Measurements from ENCODE around the gene NPTX1. TPM values are rescaled to one million over a fixed set of nuclear protein-coding genes. Genes with fewer than 3 reads are reported as not detected.

Gene NPTX1
- total and polyA plus RNA-seq, 9 of the 15 experiments (the other 6 are each of a cell fraction or from before 2014, with no cell fraction given) = 0.04 TPM; not detected in 8

DNA sequence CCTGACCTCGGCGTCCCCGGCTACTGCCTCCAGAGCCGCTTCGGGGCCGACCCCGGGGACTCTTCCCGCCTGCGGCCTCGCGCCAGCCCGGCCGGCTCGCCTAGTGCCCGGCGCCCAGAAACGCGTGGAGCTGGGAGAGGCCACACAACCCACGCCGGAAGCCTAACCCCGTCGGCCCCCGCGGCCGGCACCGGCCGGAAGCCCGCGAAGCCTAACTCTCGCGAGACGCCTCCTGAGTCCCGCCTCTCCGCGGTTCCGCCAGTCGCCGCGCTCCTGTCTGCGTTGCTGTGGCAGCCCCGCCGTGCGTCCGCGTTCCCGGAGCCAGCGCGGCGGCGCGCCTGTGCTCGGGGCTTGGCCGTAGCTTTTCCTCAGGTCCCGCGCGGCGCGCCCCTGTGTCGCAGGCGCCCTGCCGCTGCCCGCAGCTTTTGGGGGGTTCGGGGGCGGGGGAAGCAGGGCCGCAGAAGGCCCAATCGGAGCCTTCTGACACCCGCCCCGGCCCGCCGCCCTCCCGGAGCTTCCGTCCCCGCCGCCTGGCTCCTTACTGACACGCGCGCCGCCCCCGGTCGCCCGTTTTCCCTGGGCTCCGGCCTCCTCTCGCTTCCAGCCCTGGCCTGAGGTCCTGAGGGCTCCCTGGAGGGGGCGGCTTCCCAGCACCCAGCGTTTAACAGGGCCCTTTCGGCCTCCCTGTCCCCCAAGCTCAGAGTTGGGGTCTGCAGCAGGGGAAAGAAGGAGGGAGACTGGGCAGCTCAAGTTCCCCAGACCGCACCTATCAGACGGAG, 21.7 kb downstream of the NPTX1 start (continued):
- TF ChIP-seq FOSL1 (tag; conservative IDR thresholded peaks at IDR 0.05) (no peak), ERF (CRISPR knock-in tag; IDR thresholded peaks at IDR 0.05) (0 out of 2 replicates have a peak, but pooled peaks have one; percentile 79), RAD51 (IDR thresholded peaks at IDR 0.05; ENCODE audit: borderline replicate concordance, low read depth) (no peak; the same call in 1 of the 2 replicates), MEF2D (tag; conservative IDR thresholded peaks at IDR 0.05; ENCODE audit: low read depth) (no peak), ZNF717 (CRISPR knock-in tag; IDR thresholded peaks at IDR 0.05) (no peak), POLR2H (tag; IDR thresholded peaks at IDR 0.05; ENCODE audit: low read depth) (peak; percentile 83), ZNF583 (CRISPR knock-in tag; IDR thresholded peaks at IDR 0.05) (no peak), NELFE (IDR thresholded peaks at IDR 0.05; ENCODE audit: insufficient read depth, insufficient read length) (no peak), ZNF584 (CRISPR knock-in tag; IDR thresholded peaks at IDR 0.05; ENCODE audit: low read depth) (no peak; the same call in 1 of the 2 replicates), ZNF668 (CRISPR knock-in tag; IDR thresholded peaks at IDR 0.05) (no peak), KDM4B (IDR thresholded peaks at IDR 0.05; ENCODE audit: borderline replicate concordance in 2 of 2, low read depth in 1 of 2) (no peak), ZC3H4 (CRISPR knock-in tag; IDR thresholded peaks at IDR 0.05; ENCODE audit: borderline replicate concordance) (no peak), CEBPG (CRISPR knock-in tag; IDR thresholded peaks at IDR 0.05) (0 out of 2 replicates have a peak, but pooled peaks have one; percentile 38), CEBPG (tag; conservative IDR thresholded peaks at IDR 0.05 in 1 of 2, IDR thresholded peaks at IDR 0.05 in 1 of 2) (no peak), ZFPM2 (CRISPR knock-in tag; IDR thresholded peaks at IDR 0.05) (no peak), TBL1XR1 (IDR thresholded peaks at IDR 0.05; ENCODE audit: low read length in 2 of 2) (no peak), BRF1 (IDR thresholded peaks at IDR 0.05; ENCODE audit: borderline replicate concordance, extremely low read depth, insufficient read length) (no peak)
- TF ChIP-seq, protein P1, sequence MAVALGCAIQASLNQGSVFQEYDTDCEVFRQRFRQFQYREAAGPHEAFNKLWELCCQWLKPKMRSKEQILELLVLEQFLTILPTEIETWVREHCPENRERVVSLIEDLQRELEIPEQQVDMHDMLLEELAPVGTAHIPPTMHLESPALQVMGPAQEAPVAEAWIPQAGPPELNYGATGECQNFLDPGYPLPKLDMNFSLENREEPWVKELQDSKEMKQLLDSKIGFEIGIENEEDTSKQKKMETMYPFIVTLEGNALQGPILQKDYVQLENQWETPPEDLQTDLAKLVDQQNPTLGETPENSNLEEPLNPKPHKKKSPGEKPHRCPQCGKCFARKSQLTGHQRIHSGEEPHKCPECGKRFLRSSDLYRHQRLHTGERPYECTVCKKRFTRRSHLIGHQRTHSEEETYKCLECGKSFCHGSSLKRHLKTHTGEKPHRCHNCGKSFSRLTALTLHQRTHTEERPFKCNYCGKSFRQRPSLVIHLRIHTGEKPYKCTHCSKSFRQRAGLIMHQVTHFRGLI (CRISPR knock-in tag; IDR thresholded peaks at IDR 0.05) = no peak
- TF ChIP-seq, protein P2, sequence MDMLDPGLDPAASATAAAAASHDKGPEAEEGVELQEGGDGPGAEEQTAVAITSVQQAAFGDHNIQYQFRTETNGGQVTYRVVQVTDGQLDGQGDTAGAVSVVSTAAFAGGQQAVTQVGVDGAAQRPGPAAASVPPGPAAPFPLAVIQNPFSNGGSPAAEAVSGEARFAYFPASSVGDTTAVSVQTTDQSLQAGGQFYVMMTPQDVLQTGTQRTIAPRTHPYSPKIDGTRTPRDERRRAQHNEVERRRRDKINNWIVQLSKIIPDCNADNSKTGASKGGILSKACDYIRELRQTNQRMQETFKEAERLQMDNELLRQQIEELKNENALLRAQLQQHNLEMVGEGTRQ (CRISPR knock-in tag; IDR thresholded peaks at IDR 0.05) = no peak
- TF ChIP-seq, protein P3, sequence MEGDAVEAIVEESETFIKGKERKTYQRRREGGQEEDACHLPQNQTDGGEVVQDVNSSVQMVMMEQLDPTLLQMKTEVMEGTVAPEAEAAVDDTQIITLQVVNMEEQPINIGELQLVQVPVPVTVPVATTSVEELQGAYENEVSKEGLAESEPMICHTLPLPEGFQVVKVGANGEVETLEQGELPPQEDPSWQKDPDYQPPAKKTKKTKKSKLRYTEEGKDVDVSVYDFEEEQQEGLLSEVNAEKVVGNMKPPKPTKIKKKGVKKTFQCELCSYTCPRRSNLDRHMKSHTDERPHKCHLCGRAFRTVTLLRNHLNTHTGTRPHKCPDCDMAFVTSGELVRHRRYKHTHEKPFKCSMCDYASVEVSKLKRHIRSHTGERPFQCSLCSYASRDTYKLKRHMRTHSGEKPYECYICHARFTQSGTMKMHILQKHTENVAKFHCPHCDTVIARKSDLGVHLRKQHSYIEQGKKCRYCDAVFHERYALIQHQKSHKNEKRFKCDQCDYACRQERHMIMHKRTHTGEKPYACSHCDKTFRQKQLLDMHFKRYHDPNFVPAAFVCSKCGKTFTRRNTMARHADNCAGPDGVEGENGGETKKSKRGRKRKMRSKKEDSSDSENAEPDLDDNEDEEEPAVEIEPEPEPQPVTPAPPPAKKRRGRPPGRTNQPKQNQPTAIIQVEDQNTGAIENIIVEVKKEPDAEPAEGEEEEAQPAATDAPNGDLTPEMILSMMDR (IDR thresholded peaks at IDR 0.05 in 2 of 3, conservative IDR thresholded peaks at IDR 0.05 in 1 of 3; ENCODE audit: insufficient read depth in 2 of 3, low read depth in 1 of 3, low read length in 3 of 3) = peak in 1 of 3 experiments; percentile 35; a peak in 1 of 6 replicates
- TF ChIP-seq, protein P4, sequence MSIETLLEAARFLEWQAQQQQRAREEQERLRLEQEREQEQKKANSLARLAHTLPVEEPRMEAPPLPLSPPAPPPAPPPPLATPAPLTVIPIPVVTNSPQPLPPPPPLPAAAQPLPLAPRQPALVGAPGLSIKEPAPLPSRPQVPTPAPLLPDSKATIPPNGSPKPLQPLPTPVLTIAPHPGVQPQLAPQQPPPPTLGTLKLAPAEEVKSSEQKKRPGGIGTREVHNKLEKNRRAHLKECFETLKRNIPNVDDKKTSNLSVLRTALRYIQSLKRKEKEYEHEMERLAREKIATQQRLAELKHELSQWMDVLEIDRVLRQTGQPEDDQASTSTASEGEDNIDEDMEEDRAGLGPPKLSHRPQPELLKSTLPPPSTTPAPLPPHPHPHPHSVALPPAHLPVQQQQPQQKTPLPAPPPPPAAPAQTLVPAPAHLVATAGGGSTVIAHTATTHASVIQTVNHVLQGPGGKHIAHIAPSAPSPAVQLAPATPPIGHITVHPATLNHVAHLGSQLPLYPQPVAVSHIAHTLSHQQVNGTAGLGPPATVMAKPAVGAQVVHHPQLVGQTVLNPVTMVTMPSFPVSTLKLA (conservative IDR thresholded peaks at IDR 0.05) = peak; percentile 57 to 79; a peak in 3 of 4 replicates
